ENCODE results near the gene OLFM4. TPM values are rescaled to one million over a fixed set of nuclear protein-coding genes. Genes with fewer than 3 reads are reported as not detected.

The OLFM4 gene
- total RNA-seq, 2 donors from 2014 or later = 489 to 1,049 TPM

- Histone ChIP-seq H3K27me3 (no peaks in the 10 kb centered on the region), H3K4me1 (no peaks in the 10 kb centered on the region), H3K9me3 (no peaks in the 10 kb centered on the region), H3K4me3 (no peak overlapping the region), H3K36me3 (no peaks in the 10 kb centered on the region), H3K9ac (ENCODE audit: low read depth in 2 of 2, low read length in 2 of 2) (no peak overlapping the region), H3K27ac (no peak overlapping the region)
- no peak for DNase-seq
- no peak for TF ChIP-seq CTCF (IDR thresholded peaks at IDR 0.05)
- intact Hi-C loops (cut with DNase I) = no loop called here
Observed at GRCh38 chr13:53074114-53074513, 45.5 kb downstream of the OLFM4 start.

- H3K4me3 ChIP-seq = no peak overlapping the region
- H3K9ac ChIP-seq (ENCODE audit: low read depth in 2 of 2, low read length in 2 of 2) = no peak overlapping the region
- no peaks in the 10 kb centered on the region for H3K27me3 ChIP-seq
- no peak overlapping the region for H3K27ac ChIP-seq
- DNase-seq = no peak
- H3K36me3 ChIP-seq = no peaks in the 10 kb centered on the region
- H3K4me1 ChIP-seq = no peaks in the 10 kb centered on the region
- H3K9me3 ChIP-seq = no peaks in the 10 kb centered on the region
- intact Hi-C loops (cut with DNase I) = no loop called here
- TF ChIP-seq CTCF (IDR thresholded peaks at IDR 0.05) = no peak
Observed at GRCh38 chr13:53075356-53076041, 46.9 kb downstream of the OLFM4 start.

GRCh38 chr13:53079691-53080090 lies 51.1 kb downstream of the OLFM4 start:
- H3K9me3 ChIP-seq = no peaks in the 10 kb centered on the region
- H3K9ac ChIP-seq (ENCODE audit: low read depth in 2 of 2, low read length in 2 of 2) = no peak overlapping the region
- H3K4me1 ChIP-seq = no peaks in the 10 kb centered on the region
- TF ChIP-seq CTCF (IDR thresholded peaks at IDR 0.05) = no peak
- H3K36me3 ChIP-seq = no peaks in the 10 kb centered on the region
- no peak for DNase-seq
- H3K4me3 ChIP-seq = no peak overlapping the region
- no peaks in the 10 kb centered on the region for H3K27me3 ChIP-seq
- H3K27ac ChIP-seq = no peak overlapping the region
- intact Hi-C loops (cut with DNase I) = no loop called here

GRCh38 chr13:53088871-53089270 lies 60.3 kb downstream of the OLFM4 start:
- no peaks in the 10 kb centered on the region for H3K4me1 ChIP-seq
- no peaks in the 10 kb centered on the region for H3K36me3 ChIP-seq
- no peak for TF ChIP-seq CTCF (IDR thresholded peaks at IDR 0.05)
- no peaks in the 10 kb centered on the region for H3K9me3 ChIP-seq
- no peaks in the 10 kb centered on the region for H3K27me3 ChIP-seq
- no peak overlapping the region for H3K27ac ChIP-seq
- intact Hi-C loops (cut with DNase I) = no loop called here
- H3K4me3 ChIP-seq = no peak overlapping the region
- no peak for DNase-seq
- no peak overlapping the region for H3K9ac ChIP-seq (ENCODE audit: low read depth in 2 of 2, low read length in 2 of 2)

- Histone ChIP-seq H3K9me3 (no peaks in the 10 kb centered on the region), H3K4me1 (no peaks in the 10 kb centered on the region), H3K9ac (ENCODE audit: low read depth in 2 of 2, low read length in 2 of 2) (no peak overlapping the region), H3K27me3 (no peaks in the 10 kb centered on the region), H3K27ac (no peak overlapping the region), H3K4me3 (no peak overlapping the region), H3K36me3 (no peaks in the 10 kb centered on the region)
- DNase-seq = no peak
- no peak for TF ChIP-seq CTCF (IDR thresholded peaks at IDR 0.05)
- intact Hi-C loops (cut with DNase I) = no loop called here
Observed at GRCh38 chr13:53089951-53090350, 61.3 kb downstream of the OLFM4 start.

All from colonic mucosa (tissue), 4 donors.